Measurements from ENCODE around the gene PIGK.
"Not testable (repeated sequence)": the region's sequence is repeated elsewhere in the genome, so short reads cannot be mapped to it uniquely, and the experiment has no call there.

The PIGK gene

GRCh38 chr1:77182083-77182482, 37.1 kb downstream of the PIGK start:
- H3K4me3 ChIP-seq (ENCODE audit: low read depth, low read length): no peak overlapping the region
- no peak for TF ChIP-seq CTCF (IDR thresholded peaks at IDR 0.05; ENCODE audit: insufficient read depth, low read length, missing control alignments)
- DNase-seq (ENCODE audit: low read depth, low spot score): no peak
- ChIA-PET CTCF (no interaction called here), POLR2A (no interaction called here)

GRCh38 chr1:77179632-77180031, 39.6 kb downstream of the PIGK start:
- no peak for DNase-seq (ENCODE audit: low read depth, low spot score)
- no peak for TF ChIP-seq CTCF (IDR thresholded peaks at IDR 0.05; ENCODE audit: insufficient read depth, low read length, missing control alignments)
- CTCF ChIA-PET: no interaction called here
- no peak overlapping the region for H3K4me3 ChIP-seq (ENCODE audit: low read depth, low read length)
- POLR2A ChIA-PET: no interaction called here

GRCh38 chr1:77175230-77175844, 43.9 kb downstream of the PIGK start:
- no peak for TF ChIP-seq CTCF (IDR thresholded peaks at IDR 0.05; ENCODE audit: insufficient read depth, low read length, missing control alignments)
- ChIA-PET CTCF (interaction anchor here (1.2 kb wide), 1 partner anchor 9 kb away, joined by 3 read pairs; no protein-coding TSS in a partner anchor), POLR2A (no interaction called here)
- no peak for DNase-seq (ENCODE audit: low read depth, low spot score)
- no peak overlapping the region for H3K4me3 ChIP-seq (ENCODE audit: low read depth, low read length)

- CTCF ChIA-PET: interaction anchor here (1.4 kb wide), 1 partner anchor 18 kb away, joined by 4 read pairs; no protein-coding TSS in a partner anchor
These were observed 48.5 kb downstream of the PIGK start for GRCh38 chr1:77170687-77171086.

GRCh38 chr1:77168358-77168757, 50.9 kb downstream of the PIGK start:
- CTCF ChIA-PET: no interaction called here
- no peak for DNase-seq (ENCODE audit: low read depth, low spot score)
- POLR2A ChIA-PET: no interaction called here
- TF ChIP-seq CTCF (IDR thresholded peaks at IDR 0.05; ENCODE audit: insufficient read depth, low read length, missing control alignments): no peak
- no peak overlapping the region for H3K4me3 ChIP-seq (ENCODE audit: low read depth, low read length)

More at GRCh38 chr1:77170687-77171086, 48.5 kb downstream of the PIGK start:
- H3K4me3 ChIP-seq (ENCODE audit: low read depth, low read length): no peak overlapping the region
- TF ChIP-seq CTCF (IDR thresholded peaks at IDR 0.05; ENCODE audit: insufficient read depth, low read length, missing control alignments): no peak
- peak; percentile 10 for DNase-seq (ENCODE audit: low read depth, low spot score)
- POLR2A ChIA-PET: no interaction called here

GRCh38 chr1:77164434-77164944, 54.7 kb downstream of the PIGK start:
- ChIA-PET CTCF (no interaction called here), POLR2A (no interaction called here)
- no peak for TF ChIP-seq CTCF (IDR thresholded peaks at IDR 0.05; ENCODE audit: insufficient read depth, low read length, missing control alignments)
- H3K4me3 ChIP-seq (ENCODE audit: low read depth, low read length): no peak overlapping the region
- no peak for DNase-seq (ENCODE audit: low read depth, low spot score)

- CTCF ChIA-PET; DNase-seq (ENCODE audit: low read depth, low spot score); POLR2A ChIA-PET; H3K4me3 ChIP-seq (ENCODE audit: low read depth, low read length): not testable (repeated sequence)
These were observed 59.5 kb downstream of the PIGK start for GRCh38 chr1:77159706-77160105.
